Measurements from ENCODE around the gene DAW1. TPM values are rescaled to one million over a fixed set of nuclear protein-coding genes. Genes with fewer than 3 reads are reported as not detected.
A peak's percentile ranks its signal among the peaks of the same experiment; 100 is the strongest.

The DAW1 gene, protein sequence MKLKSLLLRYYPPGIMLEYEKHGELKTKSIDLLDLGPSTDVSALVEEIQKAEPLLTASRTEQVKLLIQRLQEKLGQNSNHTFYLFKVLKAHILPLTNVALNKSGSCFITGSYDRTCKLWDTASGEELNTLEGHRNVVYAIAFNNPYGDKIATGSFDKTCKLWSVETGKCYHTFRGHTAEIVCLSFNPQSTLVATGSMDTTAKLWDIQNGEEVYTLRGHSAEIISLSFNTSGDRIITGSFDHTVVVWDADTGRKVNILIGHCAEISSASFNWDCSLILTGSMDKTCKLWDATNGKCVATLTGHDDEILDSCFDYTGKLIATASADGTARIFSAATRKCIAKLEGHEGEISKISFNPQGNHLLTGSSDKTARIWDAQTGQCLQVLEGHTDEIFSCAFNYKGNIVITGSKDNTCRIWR
- 1.0 and 1.5 TPM in 2 replicates for total RNA-seq (2014; rRNA removed)
- Bru-seq, nascent RNA: percentile 36 among the genes with signal in this experiment
- BruChase-seq, experiment 1, labeled RNA remaining after a 6-hour chase: percentile 31 among the genes with signal in this experiment
- BruChase-seq, experiment 2, labeled RNA remaining after a 2-hour chase: percentile 27 among the genes with signal in this experiment
- long read RNA-seq, partial matches to known transcripts: 0 of 3 reads
- long read RNA-seq, other reads (novel, unspliced or antisense): 1 of 3 reads

DNA sequence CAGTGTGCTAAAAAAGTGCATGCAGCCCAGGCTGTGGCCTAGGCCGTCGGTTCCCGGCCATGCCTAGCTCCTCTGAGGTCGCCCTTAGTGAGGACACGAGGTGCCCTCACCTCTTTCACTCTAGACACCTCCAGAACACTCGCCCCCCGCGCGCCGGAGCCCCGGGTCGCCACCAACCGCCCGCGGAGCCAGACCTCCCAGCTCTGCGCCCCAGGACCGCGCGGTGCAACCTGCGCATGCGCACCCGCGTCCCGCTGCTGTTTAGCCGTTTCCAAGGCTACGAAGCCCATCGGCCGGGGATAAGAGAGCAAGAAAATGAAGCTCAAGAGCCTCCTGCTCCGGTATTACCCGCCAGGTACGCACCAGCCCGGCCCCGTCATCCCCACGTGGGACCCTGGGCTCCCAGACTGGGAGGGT, at the start of gene DAW1:
Gene DAW1, plus strand, starts transcription at position 257 of the 417 bp plus-strand sequence. Its CDS starts 59 bp downstream, at position 316.
- Histone ChIP-seq H3K27me3 (ENCODE audit: low read length) (no peaks in the 10 kb centered on the region), H3K79me2 (ENCODE audit: low read length) (no peaks in the 10 kb centered on the region), H3K36me3 (ENCODE audit: low read depth, low read length) (no peaks in the 10 kb centered on the region), H3K4me1 (ENCODE audit: insufficient read depth, low read length) (peaks cover 39% of the 10 kb centered on the region), H3K4me2 (ENCODE audit: low read length) (peak within 1 kb of the TSS; percentile 57), H3F3A (ENCODE audit: low read length, unreplicated experiment) (no peaks in the 10 kb centered on the region), H3K9ac (ENCODE audit: low read length) (peak within 1 kb of the TSS; percentile 24; the same call in 1 of the 2 replicates), H3K9me3 (ENCODE audit: low read length) (no peaks in the 10 kb centered on the region), H4K20me1 (ENCODE audit: low read length) (no peaks in the 10 kb centered on the region), H3K4me3 (ENCODE audit: low read length) (peak within 1 kb of the TSS; percentile 17; the same call in 1 of the 2 replicates), H3K9me2 (replicated peaks; ENCODE audit: low read length) (no peaks in the 10 kb centered on the region), H3K27ac (ENCODE audit: low read length) (peak within 1 kb of the TSS; percentile 86), H2AFZ (ENCODE audit: low read length) (peak within 1 kb of the TSS; percentile 79)
- TF ChIP-seq EZH2phosphoT487 (IDR thresholded peaks at IDR 0.05; ENCODE audit: borderline replicate concordance, low read length) (no peak), EZH2 (IDR thresholded peaks at IDR 0.05; ENCODE audit: low read length, unreplicated experiment) (no peak)
- TF ChIP-seq, protein P1, sequence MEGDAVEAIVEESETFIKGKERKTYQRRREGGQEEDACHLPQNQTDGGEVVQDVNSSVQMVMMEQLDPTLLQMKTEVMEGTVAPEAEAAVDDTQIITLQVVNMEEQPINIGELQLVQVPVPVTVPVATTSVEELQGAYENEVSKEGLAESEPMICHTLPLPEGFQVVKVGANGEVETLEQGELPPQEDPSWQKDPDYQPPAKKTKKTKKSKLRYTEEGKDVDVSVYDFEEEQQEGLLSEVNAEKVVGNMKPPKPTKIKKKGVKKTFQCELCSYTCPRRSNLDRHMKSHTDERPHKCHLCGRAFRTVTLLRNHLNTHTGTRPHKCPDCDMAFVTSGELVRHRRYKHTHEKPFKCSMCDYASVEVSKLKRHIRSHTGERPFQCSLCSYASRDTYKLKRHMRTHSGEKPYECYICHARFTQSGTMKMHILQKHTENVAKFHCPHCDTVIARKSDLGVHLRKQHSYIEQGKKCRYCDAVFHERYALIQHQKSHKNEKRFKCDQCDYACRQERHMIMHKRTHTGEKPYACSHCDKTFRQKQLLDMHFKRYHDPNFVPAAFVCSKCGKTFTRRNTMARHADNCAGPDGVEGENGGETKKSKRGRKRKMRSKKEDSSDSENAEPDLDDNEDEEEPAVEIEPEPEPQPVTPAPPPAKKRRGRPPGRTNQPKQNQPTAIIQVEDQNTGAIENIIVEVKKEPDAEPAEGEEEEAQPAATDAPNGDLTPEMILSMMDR (conservative IDR thresholded peaks at IDR 0.05; ENCODE audit: low read depth, low read length): no peak
- intact Hi-C loops (cut with micrococcal nuclease): loop anchor here (10.0 kb wide), 2 partner anchors 397 to 467 kb away; partner anchors contain the start of gene AGFG1
- ATAC-seq: no peak
- no TSS peak for BruUV-seq (replicated peaks)
- DNase-seq: no peak
- ChIA-PET POLR2A (ENCODE audit: unreplicated experiment) (no interaction called here), CTCF (no interaction called here)

DNA sequence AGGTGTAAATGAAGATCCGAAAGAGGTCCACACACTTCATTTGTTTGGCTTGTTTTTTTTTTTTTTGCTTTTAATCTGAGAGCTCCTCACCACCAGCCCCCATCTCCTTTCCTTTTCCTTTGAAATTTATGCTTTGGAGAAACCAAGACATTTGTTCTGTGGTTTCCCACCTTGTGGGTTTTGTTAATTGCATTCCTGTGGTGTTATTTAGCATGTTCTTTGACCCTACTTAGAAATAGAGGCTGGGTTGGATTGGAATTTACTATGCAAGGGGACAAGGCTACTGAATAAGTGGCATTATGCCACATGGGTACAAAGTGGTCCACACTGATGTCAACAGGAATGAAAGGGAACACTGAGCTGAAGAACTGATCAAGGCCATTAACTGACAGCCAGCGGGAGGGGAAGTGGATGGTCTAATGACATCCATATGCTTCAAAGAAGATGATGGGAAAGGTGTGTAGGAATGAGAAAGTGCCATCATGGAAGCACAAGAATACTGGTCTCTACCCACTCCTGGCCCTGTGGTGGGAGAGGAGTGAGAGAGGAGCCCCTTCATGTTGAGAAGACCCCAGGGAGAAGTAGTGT, 48.9 kb upstream of the DAW1 start:
- no peaks in the 10 kb centered on the region for H3K79me2 ChIP-seq (ENCODE audit: low read length)
- intact Hi-C loops (cut with micrococcal nuclease): no loop called here
- H3K4me1 ChIP-seq (ENCODE audit: insufficient read depth, low read length): peaks cover 26% of the 10 kb centered on the region
- ATAC-seq (no peak), DNase-seq (no peak)
- H3K36me3 ChIP-seq (ENCODE audit: low read depth, low read length): no peaks in the 10 kb centered on the region
- H3K9me3 ChIP-seq (ENCODE audit: low read length): no peaks in the 10 kb centered on the region
- no peak overlapping the region for H3K4me2 ChIP-seq (ENCODE audit: low read length)
- H4K20me1 ChIP-seq (ENCODE audit: low read length): no peaks in the 10 kb centered on the region
- TF ChIP-seq EZH2 (IDR thresholded peaks at IDR 0.05; ENCODE audit: low read length, unreplicated experiment): no peak
- TF ChIP-seq EZH2phosphoT487 (IDR thresholded peaks at IDR 0.05; ENCODE audit: borderline replicate concordance, low read length): no peak
- TF ChIP-seq, protein P1 (conservative IDR thresholded peaks at IDR 0.05; ENCODE audit: low read depth, low read length): no peak
- H3K9ac ChIP-seq (ENCODE audit: low read length): no peak overlapping the region
- H3F3A ChIP-seq (ENCODE audit: low read length, unreplicated experiment): peaks cover 14% of the 10 kb centered on the region
- ChIA-PET POLR2A (ENCODE audit: unreplicated experiment) (no interaction called here), CTCF (no interaction called here)
- no TSS peak for BruUV-seq (replicated peaks)
- no peak overlapping the region for H2AFZ ChIP-seq (ENCODE audit: low read length)
- H3K4me3 ChIP-seq (ENCODE audit: low read length): no peak overlapping the region
- no peak overlapping the region for H3K27ac ChIP-seq (ENCODE audit: low read length)
- H3K27me3 ChIP-seq (ENCODE audit: low read length): no peaks in the 10 kb centered on the region
- H3K9me2 ChIP-seq (replicated peaks; ENCODE audit: low read length): no peaks in the 10 kb centered on the region

All from PC-3 (cell line).